GM19452 (cell line): ENCODE data around the gene PHOSPHO1.

Experiments used
- ATAC-seq: cut with Tn5 transposase; IDR thresholded peaks from one replicate; pipeline ENCODE4 v1.9.1; 2021; ENCODE audit not compliant: unreplicated experiment

The PHOSPHO1 gene

GRCh38 chr17:49244839-49245238, 14.3 kb upstream of the PHOSPHO1 start:
- ATAC-seq, result no peak

DNA sequence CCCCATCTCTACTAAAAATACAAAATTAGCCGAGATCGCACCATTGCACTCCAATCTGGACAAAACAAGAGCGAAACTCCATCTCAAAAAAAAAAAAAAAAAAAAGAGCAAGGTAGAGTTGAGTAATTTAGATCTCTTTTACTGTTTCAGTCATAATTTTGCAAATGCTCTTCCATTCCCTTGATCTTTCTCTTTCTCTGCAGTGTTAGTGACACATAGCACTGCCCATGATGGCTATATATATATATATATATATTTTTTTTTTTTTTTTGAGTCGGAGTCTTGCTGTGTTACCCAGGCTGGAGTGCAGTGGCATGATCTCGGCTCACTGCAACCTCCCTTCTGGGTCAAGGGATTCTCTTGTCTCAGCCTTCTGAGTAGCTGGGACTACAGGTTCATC, 12.2 kb upstream of the PHOSPHO1 start:
- no peak for ATAC-seq

DNA sequence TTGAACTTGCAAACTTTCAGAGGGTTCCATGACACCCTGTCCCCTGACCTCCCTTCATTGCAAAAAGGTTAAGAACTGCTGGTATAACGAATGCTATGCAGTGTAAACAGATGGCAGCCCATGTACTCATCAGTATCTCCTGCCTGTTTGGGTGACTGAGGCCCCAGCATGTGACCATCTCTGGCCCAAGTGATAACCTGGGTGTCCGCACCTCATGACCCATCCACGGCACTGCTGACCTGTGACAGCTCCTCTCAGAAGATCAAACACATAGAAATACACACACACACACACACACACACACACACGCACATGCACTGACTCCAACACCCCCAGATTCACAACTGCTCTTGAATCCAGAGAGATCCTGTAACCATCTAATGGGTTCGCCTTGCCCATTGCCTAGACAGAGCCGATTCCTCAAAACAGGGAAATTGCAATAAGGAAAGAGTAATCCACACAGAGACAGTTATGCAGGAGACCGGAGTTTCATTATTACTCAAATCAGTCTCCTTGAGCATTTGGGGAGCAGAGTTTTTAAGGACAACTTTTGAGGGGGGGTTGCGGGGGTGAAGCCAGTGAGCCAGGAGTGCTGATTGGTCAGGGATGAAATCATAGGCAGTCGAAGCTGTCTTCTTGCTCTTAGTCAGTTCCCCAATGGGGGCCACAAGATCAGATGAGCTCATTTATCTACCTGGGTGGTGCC, 11.3 kb upstream of the PHOSPHO1 start:
- no peak for ATAC-seq

DNA sequence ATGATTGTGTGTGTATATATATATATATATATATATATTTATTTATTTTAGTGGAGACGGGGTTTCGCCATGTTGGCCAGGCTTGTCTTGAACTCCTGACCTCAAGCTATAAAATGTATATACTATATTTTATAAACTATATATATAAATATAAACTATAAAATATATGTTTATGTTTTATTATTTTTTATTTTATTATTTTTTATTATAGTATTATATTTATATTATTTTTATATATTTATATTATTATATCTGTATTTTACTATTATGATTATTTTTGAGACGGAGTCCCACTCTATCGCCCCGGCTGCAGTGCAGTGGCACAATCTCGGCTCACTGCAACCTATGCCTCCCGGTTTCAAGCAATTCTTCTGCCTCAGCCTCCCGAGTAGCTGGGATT, 10.5 kb upstream of the PHOSPHO1 start:
- ATAC-seq, result no peak

GRCh38 chr17:49240619-49241018, 10.0 kb upstream of the PHOSPHO1 start:
- ATAC-seq, result no peak

GRCh38 chr17:49239963-49240362, 9.4 kb upstream of the PHOSPHO1 start:
- no peak for ATAC-seq

- no peak for ATAC-seq
These were observed 5.3 kb upstream of the PHOSPHO1 start for GRCh38 chr17:49235896-49236295.

GRCh38 chr17:49234509-49235080, 4.0 kb upstream of the PHOSPHO1 start:
- ATAC-seq, result no peak

DNA sequence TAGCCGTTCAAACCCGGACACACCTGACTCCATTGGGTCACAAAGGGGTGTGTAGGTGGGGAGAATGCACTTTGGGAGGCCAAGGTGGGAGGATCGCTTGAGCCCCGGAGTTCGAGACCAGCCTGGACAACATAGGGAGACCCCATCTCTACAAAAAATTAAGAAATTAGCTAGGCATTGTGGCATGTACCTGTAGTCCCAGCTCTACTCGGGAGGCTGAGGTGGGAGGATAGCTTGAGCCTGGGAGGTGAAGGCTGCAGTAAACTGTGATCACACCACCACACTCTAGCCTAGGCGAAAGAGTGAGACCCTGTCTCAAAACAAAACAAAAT, 942 bp upstream of the PHOSPHO1 start:
- no peak for ATAC-seq

DNA sequence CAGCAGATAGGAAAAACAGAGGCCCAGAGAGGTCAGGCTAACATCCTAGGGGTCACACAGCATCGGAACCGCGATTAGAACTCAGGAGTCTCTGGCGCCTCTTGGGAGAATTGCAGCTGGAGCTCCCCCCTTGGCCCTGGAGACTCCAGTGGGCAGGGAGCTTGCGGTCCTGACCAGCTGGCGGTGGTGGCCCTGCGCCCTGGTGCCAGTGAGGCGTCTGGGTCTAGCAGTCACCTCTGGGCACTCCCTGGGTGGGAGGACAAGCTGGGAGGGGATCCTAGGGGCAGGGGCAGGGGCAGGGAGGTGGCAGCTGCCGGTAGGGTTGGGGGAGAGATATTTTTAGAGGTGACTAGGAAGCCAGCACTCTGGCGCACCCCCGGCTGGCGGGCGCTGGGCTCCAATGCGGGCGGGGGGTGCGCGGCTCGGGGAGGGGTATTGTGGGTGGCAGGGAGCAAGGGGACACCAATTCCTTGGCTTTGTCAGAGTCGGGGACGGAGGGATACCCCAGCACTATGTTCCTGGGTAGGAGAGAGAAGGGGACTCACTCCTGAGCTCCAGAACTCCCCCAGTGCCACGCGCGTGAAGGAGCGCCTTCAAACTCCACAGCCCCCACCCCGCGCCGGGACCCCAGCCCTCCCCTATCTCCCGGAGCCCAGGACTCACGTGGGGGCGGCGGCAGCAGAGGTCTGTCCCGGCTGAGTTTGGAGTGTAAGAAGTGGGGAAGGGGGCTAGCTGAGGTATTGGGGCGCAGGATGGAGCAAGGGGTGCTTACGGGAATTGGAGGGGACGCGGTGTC, 584 bp downstream of the PHOSPHO1 start:
- no peak for ATAC-seq

DNA sequence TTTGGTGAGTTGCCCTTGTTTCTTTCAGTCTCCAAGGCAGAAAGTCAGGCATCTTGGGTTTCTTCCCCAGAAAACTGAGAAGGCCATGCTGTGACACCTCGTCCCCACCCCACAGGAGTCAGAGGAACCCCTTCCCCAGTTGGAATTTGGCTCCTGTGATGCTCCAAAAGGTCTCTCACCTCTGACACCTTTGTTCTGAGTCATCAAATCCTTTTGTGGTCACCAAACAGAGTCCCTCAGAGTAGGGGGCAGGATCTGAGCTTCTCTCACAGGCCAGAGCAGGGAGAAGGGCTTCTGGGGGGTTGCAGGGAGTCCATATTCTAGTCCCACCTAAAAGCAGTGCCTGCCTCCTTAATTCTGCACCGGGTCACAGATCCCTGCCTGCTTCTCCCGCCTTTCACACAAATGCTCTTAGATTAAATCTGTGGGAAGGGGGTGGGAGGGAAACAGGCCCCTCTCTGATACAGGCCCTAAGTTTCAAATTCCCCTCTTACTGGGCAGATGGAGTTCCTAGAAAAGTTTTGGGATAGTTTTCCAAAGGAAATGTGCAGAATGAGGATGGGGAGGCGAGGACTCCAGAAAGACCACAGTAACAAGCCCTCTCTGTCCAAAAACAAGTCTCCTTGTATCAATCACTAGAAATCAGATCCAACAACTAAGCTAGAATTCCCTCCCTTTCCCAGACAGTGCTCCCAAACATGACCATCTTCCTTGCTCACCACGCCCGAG, 1.3 kb downstream of the PHOSPHO1 start:
- ATAC-seq, result no peak

GRCh38 chr17:49227436-49228261, 2.9 kb downstream of the PHOSPHO1 start:
- ATAC-seq, result no peak

DNA sequence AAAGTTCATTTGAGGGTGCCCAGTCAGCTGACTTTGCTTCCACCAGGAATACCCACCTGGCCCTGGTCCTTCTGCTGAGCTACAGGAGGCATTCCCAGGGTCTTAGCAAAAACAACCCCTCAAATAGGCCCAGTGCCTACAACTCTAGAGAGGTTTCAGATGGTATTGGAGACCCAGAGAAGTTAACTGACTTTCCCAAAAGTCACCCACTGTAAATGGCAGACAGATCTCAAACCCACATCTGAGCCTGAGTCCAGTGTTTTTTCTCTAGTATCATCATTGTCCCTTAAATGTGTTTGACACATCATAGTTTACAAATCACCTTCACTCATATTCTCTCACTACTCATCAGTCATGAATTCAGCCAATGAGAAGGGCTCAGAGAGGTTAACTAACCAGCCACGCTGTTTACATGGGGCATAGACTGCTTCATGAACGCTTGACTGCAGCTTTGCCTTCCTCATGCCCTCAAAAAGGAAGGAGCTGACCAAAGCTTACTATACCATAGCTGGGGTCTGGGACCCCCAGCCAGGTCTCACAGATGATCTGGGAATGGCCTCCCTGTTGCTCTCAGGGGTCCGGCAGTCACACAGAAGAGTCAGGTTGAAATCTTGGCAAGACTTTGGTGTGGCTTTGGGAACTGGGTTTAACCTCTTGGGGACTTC, 3.7 kb downstream of the PHOSPHO1 start:
- ATAC-seq, result no peak

GRCh38 chr17:49225554-49226236, 4.9 kb downstream of the PHOSPHO1 start:
- no peak for ATAC-seq

DNA sequence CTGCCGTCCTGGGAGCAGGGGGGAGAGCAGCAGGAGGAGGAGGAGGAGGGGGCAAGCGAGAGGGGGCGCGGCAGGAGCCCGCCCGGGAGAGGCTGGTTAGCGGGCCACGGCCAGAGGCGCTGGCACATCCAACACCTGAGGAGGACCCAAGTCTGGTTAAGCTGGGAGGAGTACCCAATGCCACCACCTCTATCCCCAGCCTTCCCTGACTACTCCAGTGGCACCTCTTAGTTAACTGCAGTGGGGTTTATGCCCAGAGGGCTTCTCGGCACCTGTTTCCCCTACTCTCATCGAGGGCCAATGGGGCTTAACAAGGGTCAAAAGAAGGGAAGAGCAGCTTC, 5.6 kb downstream of the PHOSPHO1 start:
- no peak for ATAC-seq

GRCh38 chr17:49224198-49224996, 6.2 kb downstream of the PHOSPHO1 start:
- no peak for ATAC-seq

- no peak for ATAC-seq
These were observed 6.9 kb downstream of the PHOSPHO1 start for GRCh38 chr17:49223517-49224197.

DNA sequence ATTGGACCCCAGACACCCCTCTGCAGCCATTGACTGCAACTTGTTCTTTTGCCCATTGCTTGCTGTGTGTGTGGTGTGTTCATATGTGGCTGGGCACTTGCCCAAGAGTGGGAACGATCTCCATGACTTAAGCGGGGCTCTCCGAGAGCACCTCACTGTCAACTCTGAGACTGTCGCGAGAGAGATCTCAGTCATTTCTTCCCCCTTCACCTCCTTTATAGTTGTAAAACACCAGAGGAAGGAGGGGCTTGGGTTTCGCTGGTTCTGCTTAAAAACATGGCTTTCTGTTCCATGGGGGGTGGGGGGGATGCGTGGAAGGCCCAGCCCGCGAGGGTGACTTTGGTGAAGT, 7.4 kb downstream of the PHOSPHO1 start:
- no peak for ATAC-seq

DNA sequence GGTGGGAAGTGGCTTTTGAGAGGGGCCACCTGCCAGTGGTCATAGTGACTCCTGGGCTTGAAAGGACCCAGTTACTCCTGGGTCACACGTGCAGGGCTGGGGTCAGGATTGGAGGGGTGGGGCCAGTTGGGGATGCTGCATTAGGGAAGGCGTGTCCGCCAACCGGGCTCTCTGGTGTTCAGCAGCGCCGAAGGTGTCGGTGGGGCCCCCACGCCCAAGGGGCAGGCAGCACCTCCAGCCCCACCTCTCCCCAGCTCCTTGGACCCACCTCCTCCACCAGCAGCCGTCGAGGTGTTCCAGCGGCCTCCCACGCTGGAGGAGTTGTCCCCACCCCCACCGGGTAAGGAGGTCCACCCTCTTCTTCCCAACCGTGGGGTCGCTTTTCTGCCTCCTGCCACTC, 10.6 kb downstream of the PHOSPHO1 start:
- no peak for ATAC-seq
